Central memory CD8-positive, alpha-beta T cell (primary cell): ENCODE results near the gene ENTPD2.

Source experiments
- ATAC-seq: fragments of 150-1000 bp; cut with Tn5 transposase; replicated peaks from 2 replicates; pipeline ENCODE4 v1.10.0; 2022; ENCODE audit warnings: mild to moderate bottlenecking, moderate FRiP score, moderate number of reproducible peaks; ENCODE audit not compliant: poor library complexity, severe bottlenecking; ENCODE audit errors: extremely low read depth
- DNase-seq, 2 donors: peaks; one replicate each; pipeline ENCODE4 v3.0.0; 2021; ENCODE audit warnings: low spot score in 2 of 2
- H3K27ac Mint-ChIP-seq: one replicate; pipeline ENCODE4 v1.8.0; 2022; ENCODE audit warnings: low read depth, mild to moderate bottlenecking, moderate library complexity, mixed read lengths
- H3K27me3 Mint-ChIP-seq: one replicate; pipeline ENCODE4 v1.8.0; 2022; ENCODE audit warnings: mixed read lengths
- H3K36me3 Mint-ChIP-seq: one replicate; pipeline ENCODE4 v1.8.0; 2022; ENCODE audit warnings: mild to moderate bottlenecking, moderate library complexity, mixed read lengths; ENCODE audit not compliant: insufficient read depth
- H3K4me1 Mint-ChIP-seq: one replicate; pipeline ENCODE4 v1.8.0; 2022; ENCODE audit warnings: mixed read lengths
- H3K4me3 Mint-ChIP-seq: one replicate; pipeline ENCODE4 v1.8.0; 2022; ENCODE audit warnings: mild to moderate bottlenecking, moderate library complexity, mixed read lengths
- H3K9me3 Mint-ChIP-seq: one replicate; pipeline ENCODE4 v1.8.0; 2022; ENCODE audit warnings: mixed read lengths

ENTPD2 gene

DNA sequence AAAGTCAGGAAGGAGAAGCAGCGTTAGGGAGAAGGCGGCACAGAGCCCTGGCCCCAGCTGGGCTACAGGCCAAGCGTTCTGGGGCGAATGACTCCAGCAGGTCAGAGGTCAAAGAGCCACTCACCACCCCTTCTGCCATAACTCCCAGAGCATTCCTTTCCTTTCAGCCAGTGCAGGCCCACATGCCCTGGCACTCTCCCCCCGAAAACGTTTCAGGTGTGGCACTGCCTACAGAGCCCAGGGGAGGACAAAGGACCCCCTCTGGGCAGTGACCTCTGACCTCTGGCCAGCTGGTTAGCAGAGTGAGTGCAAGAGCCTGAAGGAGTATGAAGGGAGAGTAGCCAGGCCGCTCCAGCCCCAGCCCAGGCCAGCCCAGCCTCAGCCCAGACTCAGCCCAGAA is 30.7 kb downstream of the ENTPD2 start:
- DNase-seq (no peak), ATAC-seq (no peak)
- Mint-ChIP-seq H3K36me3 (peaks cover 6% of the 10 kb centered on the region), H3K4me3 (no peak overlapping the region), H3K27me3 (no peaks in the 10 kb centered on the region), H3K9me3 (no peaks in the 10 kb centered on the region), H3K27ac (no peak overlapping the region), H3K4me1 (peaks cover 18% of the 10 kb centered on the region)

DNA sequence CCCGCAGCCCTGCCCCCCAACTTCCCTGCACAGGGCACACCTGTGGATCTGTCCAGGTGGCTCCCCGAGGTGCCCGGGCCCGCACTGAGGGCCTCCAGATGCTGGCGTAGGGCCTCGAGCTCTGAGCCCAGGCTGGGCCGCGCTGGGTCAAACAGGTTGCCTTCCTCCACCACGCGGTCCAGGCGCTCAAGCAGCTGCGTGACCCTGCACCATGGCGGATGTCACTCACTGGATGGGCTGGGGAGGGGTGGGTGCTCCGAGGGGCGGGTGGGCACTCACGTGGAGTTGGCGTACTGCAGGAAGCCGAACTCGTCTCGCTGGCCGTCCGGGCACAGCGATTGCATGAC is 31.2 kb downstream of the ENTPD2 start:
- H3K27ac Mint-ChIP-seq = no peak overlapping the region
- H3K4me3 Mint-ChIP-seq = no peak overlapping the region
- no peak for ATAC-seq

DNA sequence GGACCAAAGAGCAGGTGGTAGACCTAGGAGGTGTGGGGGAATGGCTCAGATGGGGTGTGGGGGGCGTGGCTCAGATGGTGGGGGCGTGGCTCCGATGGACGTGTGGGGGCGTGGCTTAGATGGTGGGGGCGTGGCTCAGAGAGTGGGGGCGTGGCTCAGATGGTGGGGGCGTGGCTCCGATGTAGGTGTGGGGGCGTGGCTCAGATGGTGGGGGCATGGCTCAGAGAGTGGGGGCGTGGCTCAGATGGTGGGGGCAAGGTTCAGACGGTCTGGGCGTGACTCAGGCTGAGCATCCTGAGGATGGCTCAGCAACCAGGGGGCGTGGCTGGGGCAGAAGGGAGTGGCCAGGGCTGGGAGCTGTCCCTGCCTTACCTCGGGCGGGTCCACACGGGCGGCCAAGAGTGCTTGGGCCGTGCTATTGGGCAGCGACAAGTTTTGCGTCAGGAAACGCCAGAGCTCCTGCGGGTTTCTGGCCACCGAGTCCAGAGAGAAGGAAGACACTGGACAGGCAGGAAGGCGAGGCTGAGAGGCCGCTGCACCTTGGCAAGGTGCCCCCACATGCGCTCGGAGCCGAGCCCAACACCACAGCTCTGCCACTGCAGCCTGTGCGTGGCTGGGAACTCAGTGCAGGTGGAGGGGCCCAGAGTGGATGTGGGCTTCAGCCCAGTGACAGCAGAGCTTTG is 31.7 kb downstream of the ENTPD2 start:
- H3K36me3 Mint-ChIP-seq = peaks cover 6% of the 10 kb centered on the region
- H3K9me3 Mint-ChIP-seq = no peaks in the 10 kb centered on the region
- DNase-seq = peak; percentile 45 to 58
- H3K27me3 Mint-ChIP-seq = no peaks in the 10 kb centered on the region
- ATAC-seq = peak; percentile 64
- H3K4me3 Mint-ChIP-seq = no peak overlapping the region
- no peak overlapping the region for H3K27ac Mint-ChIP-seq
- peaks cover 18% of the 10 kb centered on the region for H3K4me1 Mint-ChIP-seq

More for the DNA sequence above, 31.2 kb downstream of the ENTPD2 start:
- Mint-ChIP-seq H3K36me3 (peaks cover 6% of the 10 kb centered on the region), H3K9me3 (no peaks in the 10 kb centered on the region), H3K27me3 (no peaks in the 10 kb centered on the region), H3K4me1 (peaks cover 18% of the 10 kb centered on the region)
- no peak for DNase-seq

- no peak for ATAC-seq
- no peak for DNase-seq
- Mint-ChIP-seq H3K27ac (no peak overlapping the region), H3K36me3 (peaks cover 6% of the 10 kb centered on the region), H3K27me3 (no peaks in the 10 kb centered on the region), H3K9me3 (no peaks in the 10 kb centered on the region), H3K4me1 (peaks cover 15% of the 10 kb centered on the region), H3K4me3 (no peak overlapping the region)
Observed at GRCh38 chr9:137021568-137021978, 32.3 kb downstream of the ENTPD2 start.

- Mint-ChIP-seq H3K4me3 (no peak overlapping the region), H3K36me3 (peaks cover 6% of the 10 kb centered on the region), H3K27ac (no peak overlapping the region), H3K9me3 (no peaks in the 10 kb centered on the region), H3K4me1 (peaks cover 9% of the 10 kb centered on the region), H3K27me3 (no peaks in the 10 kb centered on the region)
- ATAC-seq = no peak
- no peak for DNase-seq
Observed at GRCh38 chr9:137020771-137021567, 32.9 kb downstream of the ENTPD2 start.

DNA sequence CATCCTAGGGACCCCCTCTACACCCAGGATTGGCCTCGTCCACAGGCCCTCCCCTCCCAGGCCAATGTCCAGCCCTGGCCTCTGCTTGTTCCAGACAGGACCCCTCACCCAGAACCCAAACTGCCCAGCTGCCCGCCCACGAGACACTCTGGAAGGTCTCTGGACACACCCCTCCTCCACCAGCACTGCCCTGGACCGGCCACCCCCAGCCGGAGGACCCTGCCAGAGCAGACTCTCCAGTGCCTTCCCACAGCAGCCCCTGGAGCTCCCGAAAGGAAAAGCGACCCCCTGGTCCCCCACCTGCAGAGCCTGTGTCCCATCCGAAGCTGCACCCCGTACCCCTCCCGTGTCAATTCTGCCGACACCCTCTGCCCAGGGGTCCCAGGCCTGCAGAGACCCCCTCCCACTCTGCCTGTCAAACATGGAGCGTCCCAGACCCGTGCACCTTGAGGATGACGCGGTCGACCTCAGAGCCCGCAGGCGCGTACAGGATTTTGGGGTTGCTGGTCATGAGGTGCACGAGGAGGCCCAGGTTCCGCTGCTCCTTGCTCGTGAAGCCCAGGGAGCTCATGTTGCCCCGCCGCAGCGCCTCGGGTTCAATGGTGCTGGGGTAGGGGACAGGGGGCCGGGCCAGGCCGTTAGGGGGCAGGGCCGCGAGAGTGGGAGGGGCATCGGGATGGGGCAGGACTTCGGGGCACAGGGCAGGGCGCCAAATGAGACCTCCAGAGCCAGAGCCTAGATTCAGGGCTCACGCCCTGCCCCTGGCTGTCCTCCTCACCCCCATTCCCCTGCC is 33.8 kb downstream of the ENTPD2 start:
- ATAC-seq = no peak
- H3K36me3 Mint-ChIP-seq = peaks cover 6% of the 10 kb centered on the region
- H3K4me1 Mint-ChIP-seq = peaks cover 5% of the 10 kb centered on the region
- no peaks in the 10 kb centered on the region for H3K27me3 Mint-ChIP-seq
- no peak for DNase-seq
- H3K9me3 Mint-ChIP-seq = no peaks in the 10 kb centered on the region
- no peak overlapping the region for H3K4me3 Mint-ChIP-seq
- no peak overlapping the region for H3K27ac Mint-ChIP-seq

DNA sequence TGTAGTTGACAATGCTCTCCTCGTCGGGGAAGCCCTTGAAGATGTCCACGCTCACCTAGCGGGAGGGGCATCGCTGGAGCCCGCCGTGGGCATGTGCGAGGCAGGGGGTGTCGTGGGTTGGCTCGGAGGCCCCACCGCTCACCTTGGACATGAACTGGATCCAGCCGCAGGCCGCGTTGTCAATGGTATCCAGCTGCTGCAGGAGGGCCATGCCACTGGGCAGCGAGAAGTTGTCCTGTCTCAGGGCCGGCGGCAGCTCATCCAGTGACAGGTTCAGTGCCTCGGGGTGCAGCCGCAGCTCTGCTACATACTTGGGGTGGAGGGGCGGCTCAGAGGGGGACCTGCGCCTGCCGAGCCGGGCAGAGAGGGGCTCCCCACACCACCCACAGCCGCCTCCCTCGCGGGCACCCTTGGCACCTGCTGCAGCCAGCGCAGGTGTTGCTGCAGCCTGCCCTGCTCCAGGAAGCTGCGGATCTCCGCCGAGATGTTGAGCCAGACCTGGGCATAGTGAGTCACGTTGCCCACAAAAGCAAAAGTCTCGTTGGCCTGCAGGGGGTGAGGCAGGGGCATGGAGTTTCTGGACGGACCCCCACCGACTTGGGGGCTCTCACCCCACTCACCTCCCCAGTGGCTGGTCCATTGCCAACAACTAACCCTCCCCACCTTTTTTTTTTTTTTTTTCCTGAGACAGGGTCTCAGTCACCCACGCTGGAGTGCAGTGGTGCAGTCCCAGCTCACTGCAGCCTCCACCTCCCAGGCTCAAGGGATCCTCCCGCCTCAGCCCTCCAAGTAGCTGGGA is 34.9 kb downstream of the ENTPD2 start:
- no peak overlapping the region for H3K4me3 Mint-ChIP-seq
- peaks cover 5% of the 10 kb centered on the region for H3K4me1 Mint-ChIP-seq
- ATAC-seq (no peak), DNase-seq (no peak)
- peaks cover 5% of the 10 kb centered on the region for H3K36me3 Mint-ChIP-seq
- H3K27ac Mint-ChIP-seq = no peak overlapping the region
- no peaks in the 10 kb centered on the region for H3K27me3 Mint-ChIP-seq
- no peaks in the 10 kb centered on the region for H3K9me3 Mint-ChIP-seq

DNA sequence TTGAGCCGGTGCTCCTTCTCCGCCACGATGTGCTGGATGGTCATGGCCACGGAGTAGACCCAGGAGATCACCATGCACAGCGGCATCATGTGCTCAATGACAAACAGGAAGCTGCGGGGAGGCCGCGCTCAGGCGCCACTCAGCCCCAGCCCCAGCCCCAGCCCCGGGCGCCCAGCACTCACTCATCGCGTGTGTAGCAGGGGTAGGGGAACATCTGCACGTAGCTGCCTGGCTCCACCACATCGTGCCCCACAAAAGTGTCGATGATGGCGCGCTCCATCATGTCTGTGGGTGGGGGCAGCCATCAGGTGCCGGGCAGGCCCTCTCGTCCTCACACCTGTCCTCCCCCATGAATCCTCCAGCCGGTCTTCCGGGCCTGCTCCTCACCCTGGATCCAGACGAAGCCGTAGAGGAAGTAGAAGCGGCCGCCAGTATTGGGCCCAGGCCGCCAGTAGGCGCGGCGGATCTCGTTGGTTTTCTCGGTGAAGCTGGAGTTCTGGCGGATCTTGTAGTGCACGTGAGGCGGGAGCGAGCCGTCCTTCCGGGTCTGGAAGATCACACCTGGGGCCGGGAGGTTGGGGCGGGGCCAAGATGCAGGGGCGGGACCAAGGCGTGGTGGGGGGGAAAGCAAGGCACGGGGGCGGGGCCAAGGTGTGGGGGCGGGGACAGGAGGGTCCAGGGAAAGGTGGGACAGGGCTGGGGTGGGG is 35.9 kb downstream of the ENTPD2 start:
- ATAC-seq (no peak), DNase-seq (no peak)
- Mint-ChIP-seq H3K36me3 (peaks cover 2% of the 10 kb centered on the region), H3K9me3 (no peaks in the 10 kb centered on the region), H3K27me3 (no peaks in the 10 kb centered on the region), H3K4me1 (peaks cover 5% of the 10 kb centered on the region), H3K27ac (no peak overlapping the region), H3K4me3 (no peak overlapping the region)

- H3K27ac Mint-ChIP-seq = no peak overlapping the region
- H3K9me3 Mint-ChIP-seq = no peaks in the 10 kb centered on the region
- peaks cover 4% of the 10 kb centered on the region for H3K36me3 Mint-ChIP-seq
- ATAC-seq (no peak), DNase-seq (no peak)
- peaks cover 3% of the 10 kb centered on the region for H3K4me1 Mint-ChIP-seq
- H3K4me3 Mint-ChIP-seq = no peak overlapping the region
- no peaks in the 10 kb centered on the region for H3K27me3 Mint-ChIP-seq
Observed at GRCh38 chr9:137017071-137017470, 36.8 kb downstream of the ENTPD2 start.

DNA sequence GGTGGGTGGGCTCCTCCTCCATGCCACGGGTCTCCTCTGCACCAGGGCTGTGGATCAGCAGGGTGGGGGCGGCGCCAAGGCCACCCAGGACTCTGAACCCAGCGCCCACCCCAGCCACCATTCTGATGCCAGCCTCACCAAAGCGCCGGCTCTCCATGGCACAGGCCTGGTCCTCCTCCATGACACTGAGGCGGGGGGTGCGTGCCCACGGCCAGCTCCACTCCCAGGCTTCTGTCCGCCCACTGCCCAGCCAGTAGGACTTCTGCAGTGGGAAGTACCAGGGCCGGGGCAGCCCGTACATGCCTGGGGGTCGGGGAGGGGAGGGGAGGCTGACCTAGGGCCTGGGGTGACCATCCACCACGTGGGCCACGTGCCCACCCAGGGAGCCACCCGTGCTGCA is 37.4 kb downstream of the ENTPD2 start:
- ATAC-seq (no peak), DNase-seq (no peak)
- Mint-ChIP-seq H3K4me1 (no peaks in the 10 kb centered on the region), H3K9me3 (no peaks in the 10 kb centered on the region), H3K27ac (no peak overlapping the region), H3K27me3 (no peaks in the 10 kb centered on the region), H3K36me3 (peaks cover 4% of the 10 kb centered on the region), H3K4me3 (no peak overlapping the region)

- ATAC-seq (no peak), DNase-seq (no peak)
- peaks cover 7% of the 10 kb centered on the region for H3K36me3 Mint-ChIP-seq
- H3K27ac Mint-ChIP-seq = no peak overlapping the region
- H3K9me3 Mint-ChIP-seq = no peaks in the 10 kb centered on the region
- no peaks in the 10 kb centered on the region for H3K4me1 Mint-ChIP-seq
- H3K4me3 Mint-ChIP-seq = no peak overlapping the region
- H3K27me3 Mint-ChIP-seq = no peaks in the 10 kb centered on the region
Observed at GRCh38 chr9:137015976-137016375, 37.9 kb downstream of the ENTPD2 start.

DNA sequence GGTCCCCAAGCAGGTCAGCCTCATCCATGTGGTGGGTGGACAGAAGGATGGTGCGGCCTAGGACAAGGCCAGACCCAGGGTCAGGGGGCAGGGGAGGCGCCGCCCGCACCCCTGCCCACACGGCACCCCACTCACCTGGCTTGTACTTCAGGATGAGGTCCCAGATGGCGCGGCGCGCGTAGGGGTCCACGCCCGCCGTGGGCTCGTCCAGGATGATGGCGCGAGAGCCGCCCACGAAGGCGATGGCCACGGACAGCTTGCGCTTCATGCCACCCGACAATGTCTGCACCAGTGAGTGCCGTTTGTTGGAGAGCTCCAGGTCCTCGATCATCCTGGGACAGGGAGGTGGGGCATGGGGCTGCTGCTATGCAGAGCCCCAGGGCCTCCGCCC is 38.3 kb downstream of the ENTPD2 start:
- no peak for ATAC-seq
- DNase-seq = no peak
- Mint-ChIP-seq H3K27ac (no peak overlapping the region), H3K27me3 (no peaks in the 10 kb centered on the region), H3K9me3 (no peaks in the 10 kb centered on the region), H3K4me1 (no peaks in the 10 kb centered on the region), H3K4me3 (no peak overlapping the region), H3K36me3 (peaks cover 8% of the 10 kb centered on the region)
